ENCODE measurements around the gene PARP16. TPM values are rescaled to one million over a fixed set of nuclear protein-coding genes. Genes with fewer than 3 reads are reported as not detected.
A peak's percentile ranks its signal among the peaks of the same experiment; 100 is the strongest.

Gene PARP16
- total and polyA plus RNA-seq, 9 of the 15 experiments (the other 6 are each of a cell fraction or from before 2014, with no cell fraction given): 3.0 to 9.9 (median 5.8) TPM

- H3K4me3 ChIP-seq: no peak overlapping the region
- H3K9me3 ChIP-seq (replicated peaks; ENCODE audit: control insufficient read depth, insufficient read depth, low read depth, low read length): no peaks in the 10 kb centered on the region
- FAIRE-seq (no peak), ATAC-seq (no peak), DNase-seq (ENCODE audit: extremely low read depth in 1 of 4, low spot score in 3 of 4) (no peak)
- peaks cover 3 to 6% of the 10 kb centered on the region in 2 experiments; a peak in 4 of 5 replicates for H3K4me1 ChIP-seq (replicated peaks in 1 of 2; ENCODE audit: control insufficient read depth in 2 of 2, insufficient read depth in 2 of 2, low read length in 2 of 2)
- H3K27ac ChIP-seq (ENCODE audit: extremely low read depth, low read depth, low read length): no peak overlapping the region
- POLR2A ChIA-PET: interaction anchor here (1.5 kb wide), 1 partner anchor 50 kb away, joined by 3 read pairs; the partner anchor contains the start of gene RNU5B-1
- H2AFZ ChIP-seq (ENCODE audit: low read depth, low read length): no peak overlapping the region
- CTCF ChIA-PET (ENCODE audit: low intra/inter-chr PET ratio): no interaction called here
- H3K9me1 ChIP-seq (ENCODE audit: control insufficient read depth, insufficient read depth, low read length): no peaks in the 10 kb centered on the region
- in situ Hi-C loops (cut with MboI) (no loop called here), intact Hi-C loops (cut with micrococcal nuclease) (no loop called here)
- peaks cover 5% of the 10 kb centered on the region; the same call in 1 of the 3 replicates for H3K36me3 ChIP-seq (ENCODE audit: control insufficient read depth, insufficient read depth, low read length)
- no peaks in the 10 kb centered on the region for H4K20me1 ChIP-seq (replicated peaks; ENCODE audit: control insufficient read depth, insufficient read depth, low read length)
- H3K79me2 ChIP-seq (ENCODE audit: control insufficient read depth, insufficient read depth, low read length): no peaks in the 10 kb centered on the region
- no peak overlapping the region for H3K4me2 ChIP-seq (ENCODE audit: insufficient read depth, low read length)
- TF ChIP-seq RFX1 (IDR thresholded peaks at IDR 0.05) (peak; percentile 23; the same call in 1 of the 2 replicates), E2F5 (CRISPR knock-in tag; IDR thresholded peaks at IDR 0.05) (no peak)
- H3K9ac ChIP-seq (ENCODE audit: insufficient read depth in 1 of 2, low read depth in 2 of 2, low read length in 2 of 2): no peak overlapping the region
- H3K27me3 ChIP-seq (ENCODE audit: control insufficient read depth in 2 of 2, insufficient read depth in 2 of 2, low read length in 2 of 2): no peaks in the 10 kb centered on the region
- BruUV-seq (replicated peaks): no TSS peak
- WGBS (ENCODE audit: insufficient coverage, low coverage, missing lambda C conversion rate): 44% methylated on average over 1 of the region's 1 CpG
These were observed 31.9 kb downstream of the PARP16 start for GRCh38 chr15:65254758-65255157.

- H3K9ac ChIP-seq (ENCODE audit: insufficient read depth in 1 of 2, low read depth in 2 of 2, low read length in 2 of 2): no peak overlapping the region
- no TSS peak for BruUV-seq (replicated peaks)
- 59% methylated on average over 3 of the region's 4 CpGs for WGBS (ENCODE audit: insufficient coverage, low coverage, missing lambda C conversion rate)
- in situ Hi-C loops (cut with MboI): no loop called here
- no peak overlapping the region for H3K4me2 ChIP-seq (ENCODE audit: insufficient read depth, low read length)
- H3K36me3 ChIP-seq (ENCODE audit: control insufficient read depth, insufficient read depth, low read length): 0 out of 3 replicates have a peak, but pooled peaks cover 2% of the 10 kb centered on the region
- TF ChIP-seq RFX1 (IDR thresholded peaks at IDR 0.05) (peak; percentile 77), CHD7 (IDR thresholded peaks at IDR 0.05; ENCODE audit: low read depth, low read length) (no peak)
- no peaks in the 10 kb centered on the region for H3K9me1 ChIP-seq (ENCODE audit: control insufficient read depth, insufficient read depth, low read length)
- ChIA-PET POLR2A (interaction anchor here (1.5 kb wide), 1 partner anchor 50 kb away, joined by 3 read pairs; the partner anchor contains the start of gene RNU5B-1), CTCF (ENCODE audit: low intra/inter-chr PET ratio) (no interaction called here)
- H2AFZ ChIP-seq (ENCODE audit: low read depth, low read length): no peak overlapping the region
- peaks cover 3 to 6% of the 10 kb centered on the region in 2 experiments for H3K4me1 ChIP-seq (replicated peaks in 1 of 2; ENCODE audit: control insufficient read depth in 2 of 2, insufficient read depth in 2 of 2, low read length in 2 of 2)
- FAIRE-seq (no peak), DNase-seq (ENCODE audit: extremely low read depth in 1 of 4, low spot score in 3 of 4) (no peak), ATAC-seq (no peak)
- no peak overlapping the region for H3K27ac ChIP-seq (ENCODE audit: extremely low read depth, low read depth, low read length)
- no peak overlapping the region for H3K4me3 ChIP-seq
- H3K9me3 ChIP-seq (replicated peaks; ENCODE audit: control insufficient read depth, insufficient read depth, low read depth, low read length): no peaks in the 10 kb centered on the region
- H3K79me2 ChIP-seq (ENCODE audit: control insufficient read depth, insufficient read depth, low read length): no peaks in the 10 kb centered on the region
- intact Hi-C loops (cut with micrococcal nuclease): no loop called here
- H4K20me1 ChIP-seq (replicated peaks; ENCODE audit: control insufficient read depth, insufficient read depth, low read length): no peaks in the 10 kb centered on the region
- no peaks in the 10 kb centered on the region for H3K27me3 ChIP-seq (ENCODE audit: control insufficient read depth in 2 of 2, insufficient read depth in 2 of 2, low read length in 2 of 2)
These were observed 32.3 kb downstream of the PARP16 start for GRCh38 chr15:65254356-65254755.

Measured in K562 (cell line).